ENCODE results near the gene MAMLD1. TPM values are rescaled to one million over a fixed set of nuclear protein-coding genes. Genes with fewer than 3 reads are reported as not detected.

MAMLD1 gene
- total and polyA plus RNA-seq, 2 of the 8 experiments (the other 6 are each of a cell fraction or from before 2014, with no cell fraction given): 0.09 to 0.26 TPM

DNA sequence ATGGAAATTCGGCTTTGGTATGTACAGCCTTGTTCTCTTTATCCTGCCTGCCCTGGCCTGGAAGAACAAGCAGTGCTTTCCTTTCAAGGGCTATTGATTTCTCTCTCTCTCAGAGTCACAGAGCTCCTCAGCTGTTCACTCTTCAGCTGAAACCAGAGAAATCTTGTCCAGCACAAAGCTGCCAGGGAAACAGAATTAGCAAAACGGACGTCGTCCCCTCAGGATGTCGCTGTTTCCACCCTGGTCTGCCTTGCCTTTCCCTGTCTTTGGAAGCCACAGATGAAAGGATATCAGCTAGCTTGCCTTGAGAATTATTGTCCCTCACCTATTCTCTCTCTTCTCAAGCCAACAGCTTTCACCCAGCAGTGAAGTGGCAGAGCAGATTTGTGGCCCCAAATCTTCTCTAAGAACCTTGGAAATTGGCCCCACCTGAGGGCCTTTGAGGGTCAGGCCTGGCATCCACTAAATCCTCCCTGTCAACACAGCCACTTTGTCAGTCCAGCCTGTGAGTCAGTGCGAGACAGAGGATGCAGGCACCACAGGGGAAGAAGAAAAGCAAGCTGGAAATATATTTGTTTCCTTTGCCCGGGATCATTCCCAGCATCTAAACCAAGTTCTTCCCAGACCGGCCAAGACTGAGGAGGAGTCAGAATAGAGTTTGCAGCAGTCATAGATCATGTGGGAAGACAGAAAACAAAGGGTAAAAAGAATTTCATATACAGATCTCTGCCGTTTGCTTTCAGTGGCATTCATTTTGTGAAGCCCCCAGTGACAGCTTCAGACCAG lies 141.5 kb downstream of the MAMLD1 start (continued):
- TF ChIP-seq RFX5 (IDR thresholded peaks at IDR 0.05; ENCODE audit: borderline replicate concordance, low read depth, low read length): no peak
- TF ChIP-seq MAX (IDR thresholded peaks at IDR 0.05): no peak
- TF ChIP-seq TCF12 (IDR thresholded peaks at IDR 0.05; ENCODE audit: low read depth, low read length): no peak
- no peak for TF ChIP-seq ASH2L (IDR thresholded peaks at IDR 0.05; ENCODE audit: low read length)
- no peak for TF ChIP-seq KDM5A (IDR thresholded peaks at IDR 0.05; ENCODE audit: low read length)
- no peak for TF ChIP-seq CTBP2 (IDR thresholded peaks at IDR 0.05; ENCODE audit: borderline replicate concordance, insufficient read depth, insufficient read length, low read length)
- no peak for TF ChIP-seq CREB1 (IDR thresholded peaks at IDR 0.05)
- TF ChIP-seq BRCA1 (IDR thresholded peaks at IDR 0.05; ENCODE audit: low read depth, low read length): no peak
